Superior temporal gyrus (tissue), 1 donor: ENCODE results near the gene A4GALT.
A peak's percentile ranks its signal among the peaks of the same experiment; 100 is the strongest.

Source experiments
- DNase-seq: peaks from one replicate; pipeline ENCODE4 v3.0.0-alpha.2; 2016; ENCODE audit errors: extremely low spot score

Gene A4GALT

GRCh38 chr22:42701694-42702093 is 19.0 kb downstream of the A4GALT start:
- DNase-seq, result no peak

- no peak for DNase-seq
These were observed 19.8 kb downstream of the A4GALT start for GRCh38 chr22:42700901-42701300.

GRCh38 chr22:42700355-42700754 is 20.3 kb downstream of the A4GALT start:
- no peak for DNase-seq

- DNase-seq, result no peak
These were observed 20.7 kb downstream of the A4GALT start for GRCh38 chr22:42699976-42700352.

- no peak for DNase-seq
These were observed 21.2 kb downstream of the A4GALT start for GRCh38 chr22:42699281-42699975.

- no peak for DNase-seq
These were observed 23.1 kb downstream of the A4GALT start for GRCh38 chr22:42697542-42698013.

- no peak for DNase-seq
These were observed 24.2 kb downstream of the A4GALT start for GRCh38 chr22:42696331-42696967.

- no peak for DNase-seq
These were observed 25.4 kb downstream of the A4GALT start for GRCh38 chr22:42695294-42695693.

- no peak for DNase-seq
These were observed 26.6 kb downstream of the A4GALT start for GRCh38 chr22:42693763-42694683.

- DNase-seq, result no peak
These were observed 27.5 kb downstream of the A4GALT start for GRCh38 chr22:42693055-42693762.

GRCh38 chr22:42692239-42693054 is 28.2 kb downstream of the A4GALT start:
- no peak for DNase-seq

GRCh38 chr22:42691440-42691839 is 29.2 kb downstream of the A4GALT start:
- no peak for DNase-seq

- peak; percentile 11 for DNase-seq
These were observed 32.1 kb downstream of the A4GALT start for GRCh38 chr22:42688241-42689211.

- no peak for DNase-seq
These were observed 33.7 kb downstream of the A4GALT start for GRCh38 chr22:42686756-42687491.

- no peak for DNase-seq
These were observed 34.6 kb downstream of the A4GALT start for GRCh38 chr22:42685941-42686653.

GRCh38 chr22:42684462-42685195 is 36.0 kb downstream of the A4GALT start:
- no peak for DNase-seq

GRCh38 chr22:42683578-42684283 is 36.9 kb downstream of the A4GALT start:
- DNase-seq, result no peak
